GM18868 (cell line): Measurements from ENCODE around the gene PIM2.
"Not testable (repeated sequence)": the region's sequence is repeated elsewhere in the genome, so short reads cannot be mapped to it uniquely, and the experiment has no call there.

Experiments
- ATAC-seq: cut with Tn5 transposase; IDR thresholded peaks from one replicate; pipeline ENCODE4 v1.9.1; 2021; ENCODE audit warnings: mild to moderate bottlenecking, moderate library complexity; ENCODE audit not compliant: unreplicated experiment

PIM2 gene

GRCh38 chrX:48883729-48884128 lies 35.1 kb downstream of the PIM2 start:
- no peak for ATAC-seq

DNA sequence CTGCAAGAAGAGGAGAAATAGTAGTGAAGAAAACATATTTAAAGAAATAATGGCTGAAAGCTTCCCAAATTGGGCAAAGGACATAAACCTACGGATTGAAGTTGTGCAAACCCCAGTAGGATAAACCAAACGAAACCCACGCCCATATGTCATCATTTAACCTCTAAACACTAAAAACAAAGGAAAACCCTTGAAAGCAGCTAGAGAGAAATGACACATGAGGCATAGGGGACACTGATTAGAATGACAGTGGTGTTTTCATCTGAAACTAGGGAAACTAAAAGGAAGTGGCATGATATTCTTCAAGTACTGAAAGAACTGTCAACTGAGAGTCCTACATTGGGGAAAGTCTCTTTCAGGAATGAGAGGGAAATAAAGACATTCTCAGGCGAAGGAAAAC lies 41.9 kb downstream of the PIM2 start:
- ATAC-seq = not testable (repeated sequence)

DNA sequence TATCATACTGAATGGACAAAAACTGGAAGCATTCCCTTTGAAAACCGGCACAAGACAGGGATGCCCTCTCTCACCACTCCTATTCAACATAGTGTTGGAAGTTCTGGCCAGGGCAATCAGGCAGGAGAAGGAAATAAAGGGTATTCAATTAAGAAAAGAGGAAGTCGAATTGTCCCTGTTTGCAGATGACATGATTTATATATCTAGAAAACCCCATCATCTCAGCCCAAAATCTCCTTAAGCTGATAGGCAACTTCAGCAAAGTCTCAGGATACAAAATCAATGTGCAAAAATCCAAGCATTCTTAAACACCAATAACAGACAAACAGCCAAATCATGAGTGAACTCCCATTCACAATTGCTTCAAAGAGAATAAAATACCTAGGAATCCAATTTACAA lies 46.8 kb downstream of the PIM2 start:
- ATAC-seq = not testable (repeated sequence)

DNA sequence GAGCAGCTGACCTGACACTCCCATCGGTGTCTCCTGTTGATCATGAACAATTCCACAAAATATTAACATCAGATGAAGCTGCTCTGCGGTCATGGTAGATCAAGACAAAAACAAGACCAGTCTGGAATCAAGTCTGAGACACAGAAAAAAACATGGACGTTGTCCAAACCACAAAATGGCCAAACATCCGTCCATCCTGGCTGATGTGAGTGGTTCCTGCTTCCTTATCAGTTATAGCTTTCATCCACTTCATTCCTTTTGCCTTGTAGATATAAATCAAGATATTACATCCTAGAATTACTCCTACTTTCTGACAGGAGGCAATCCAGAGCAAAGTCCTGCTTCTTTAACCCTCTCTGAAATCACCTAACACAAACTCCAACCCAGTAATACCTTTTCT lies 54.6 kb downstream of the PIM2 start:
- ATAC-seq = no peak
